ENCODE measurements around the gene MISP3. TPM values are rescaled to one million over a fixed set of nuclear protein-coding genes. Genes with fewer than 3 reads are reported as not detected.

MISP3 gene
- total and polyA plus RNA-seq, 9 of the 15 experiments (the other 6 are each of a cell fraction or from before 2014, with no cell fraction given) = 0.25 to 5.6 (median 1.6) TPM

DNA sequence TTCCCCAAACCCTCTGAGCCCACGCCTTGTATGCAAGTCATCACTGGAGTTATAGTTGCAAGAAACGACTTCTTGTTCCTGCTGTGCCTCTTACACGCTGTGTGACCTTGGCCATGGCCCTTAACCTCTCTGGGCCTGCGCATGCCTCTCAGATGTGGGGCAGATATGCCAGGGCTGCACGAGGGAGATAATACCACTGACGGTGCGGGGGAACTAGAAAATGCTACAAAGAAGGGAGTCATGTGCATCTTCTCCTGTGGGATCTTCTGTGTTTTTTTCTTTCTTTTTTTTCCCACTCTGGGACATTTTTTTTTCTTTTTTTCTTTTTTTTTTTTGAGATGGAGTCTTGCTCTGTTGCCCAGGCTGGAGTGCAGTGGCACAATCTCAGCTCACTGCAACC is 22.3 kb downstream of the MISP3 start (continued):
- peak; percentile 74 for TF ChIP-seq CBFA2T3 (IDR thresholded peaks at IDR 0.05)
- TF ChIP-seq, protein P1, sequence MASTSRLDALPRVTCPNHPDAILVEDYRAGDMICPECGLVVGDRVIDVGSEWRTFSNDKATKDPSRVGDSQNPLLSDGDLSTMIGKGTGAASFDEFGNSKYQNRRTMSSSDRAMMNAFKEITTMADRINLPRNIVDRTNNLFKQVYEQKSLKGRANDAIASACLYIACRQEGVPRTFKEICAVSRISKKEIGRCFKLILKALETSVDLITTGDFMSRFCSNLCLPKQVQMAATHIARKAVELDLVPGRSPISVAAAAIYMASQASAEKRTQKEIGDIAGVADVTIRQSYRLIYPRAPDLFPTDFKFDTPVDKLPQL (IDR thresholded peaks at IDR 0.05; ENCODE audit: extremely low read depth, insufficient read length) = no peak
- TF ChIP-seq MYBL2 (IDR thresholded peaks at IDR 0.05; ENCODE audit: low read depth) = no peak
- TF ChIP-seq MYBL2 (CRISPR knock-in tag; IDR thresholded peaks at IDR 0.05; ENCODE audit: borderline replicate concordance) = no peak
- TF ChIP-seq GATA2 (CRISPR knock-in tag; IDR thresholded peaks at IDR 0.05) = no peak; the same call in 1 of the 2 replicates
- TF ChIP-seq MEF2A (IDR thresholded peaks at IDR 0.05; ENCODE audit: control insufficient read depth, low read depth, low read length) = no peak
- no peak for TF ChIP-seq RBM22 (IDR thresholded peaks at IDR 0.05; ENCODE audit: low read depth, low read length, poor library complexity, severe bottlenecking)
- TF ChIP-seq STAT5A (IDR thresholded peaks at IDR 0.05; ENCODE audit: borderline replicate concordance, low read length) = no peak
- TF ChIP-seq DDX20 (tag; IDR thresholded peaks at IDR 0.05; ENCODE audit: low read depth) = no peak
- TF ChIP-seq RBM25 (IDR thresholded peaks at IDR 0.05; ENCODE audit: low read depth, low read length, severe bottlenecking) = peak; percentile 98
- TF ChIP-seq, protein P2, sequence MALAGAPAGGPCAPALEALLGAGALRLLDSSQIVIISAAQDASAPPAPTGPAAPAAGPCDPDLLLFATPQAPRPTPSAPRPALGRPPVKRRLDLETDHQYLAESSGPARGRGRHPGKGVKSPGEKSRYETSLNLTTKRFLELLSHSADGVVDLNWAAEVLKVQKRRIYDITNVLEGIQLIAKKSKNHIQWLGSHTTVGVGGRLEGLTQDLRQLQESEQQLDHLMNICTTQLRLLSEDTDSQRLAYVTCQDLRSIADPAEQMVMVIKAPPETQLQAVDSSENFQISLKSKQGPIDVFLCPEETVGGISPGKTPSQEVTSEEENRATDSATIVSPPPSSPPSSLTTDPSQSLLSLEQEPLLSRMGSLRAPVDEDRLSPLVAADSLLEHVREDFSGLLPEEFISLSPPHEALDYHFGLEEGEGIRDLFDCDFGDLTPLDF (CRISPR knock-in tag; IDR thresholded peaks at IDR 0.05) = no peak
- TF ChIP-seq, protein P3, sequence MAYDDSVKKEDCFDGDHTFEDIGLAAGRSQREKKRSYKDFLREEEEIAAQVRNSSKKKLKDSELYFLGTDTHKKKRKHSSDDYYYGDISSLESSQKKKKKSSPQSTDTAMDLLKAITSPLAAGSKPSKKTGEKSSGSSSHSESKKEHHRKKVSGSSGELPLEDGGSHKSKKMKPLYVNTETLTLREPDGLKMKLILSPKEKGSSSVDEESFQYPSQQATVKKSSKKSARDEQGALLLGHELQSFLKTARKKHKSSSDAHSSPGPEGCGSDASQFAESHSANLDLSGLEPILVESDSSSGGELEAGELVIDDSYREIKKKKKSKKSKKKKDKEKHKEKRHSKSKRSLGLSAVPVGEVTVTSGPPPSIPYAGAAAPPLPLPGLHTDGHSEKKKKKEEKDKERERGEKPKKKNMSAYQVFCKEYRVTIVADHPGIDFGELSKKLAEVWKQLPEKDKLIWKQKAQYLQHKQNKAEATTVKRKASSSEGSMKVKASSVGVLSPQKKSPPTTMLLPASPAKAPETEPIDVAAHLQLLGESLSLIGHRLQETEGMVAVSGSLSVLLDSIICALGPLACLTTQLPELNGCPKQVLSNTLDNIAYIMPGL (CRISPR knock-in tag; IDR thresholded peaks at IDR 0.05) = no peak
- TF ChIP-seq TCF7 (IDR thresholded peaks at IDR 0.05; ENCODE audit: borderline replicate concordance) = no peak
- peak; percentile 90 to 92 for TF ChIP-seq KDM1A (IDR thresholded peaks at IDR 0.05)
- no peak for TF ChIP-seq ESRRA (IDR thresholded peaks at IDR 0.05; ENCODE audit: borderline replicate concordance, low read depth)
- TF ChIP-seq, protein P4, sequence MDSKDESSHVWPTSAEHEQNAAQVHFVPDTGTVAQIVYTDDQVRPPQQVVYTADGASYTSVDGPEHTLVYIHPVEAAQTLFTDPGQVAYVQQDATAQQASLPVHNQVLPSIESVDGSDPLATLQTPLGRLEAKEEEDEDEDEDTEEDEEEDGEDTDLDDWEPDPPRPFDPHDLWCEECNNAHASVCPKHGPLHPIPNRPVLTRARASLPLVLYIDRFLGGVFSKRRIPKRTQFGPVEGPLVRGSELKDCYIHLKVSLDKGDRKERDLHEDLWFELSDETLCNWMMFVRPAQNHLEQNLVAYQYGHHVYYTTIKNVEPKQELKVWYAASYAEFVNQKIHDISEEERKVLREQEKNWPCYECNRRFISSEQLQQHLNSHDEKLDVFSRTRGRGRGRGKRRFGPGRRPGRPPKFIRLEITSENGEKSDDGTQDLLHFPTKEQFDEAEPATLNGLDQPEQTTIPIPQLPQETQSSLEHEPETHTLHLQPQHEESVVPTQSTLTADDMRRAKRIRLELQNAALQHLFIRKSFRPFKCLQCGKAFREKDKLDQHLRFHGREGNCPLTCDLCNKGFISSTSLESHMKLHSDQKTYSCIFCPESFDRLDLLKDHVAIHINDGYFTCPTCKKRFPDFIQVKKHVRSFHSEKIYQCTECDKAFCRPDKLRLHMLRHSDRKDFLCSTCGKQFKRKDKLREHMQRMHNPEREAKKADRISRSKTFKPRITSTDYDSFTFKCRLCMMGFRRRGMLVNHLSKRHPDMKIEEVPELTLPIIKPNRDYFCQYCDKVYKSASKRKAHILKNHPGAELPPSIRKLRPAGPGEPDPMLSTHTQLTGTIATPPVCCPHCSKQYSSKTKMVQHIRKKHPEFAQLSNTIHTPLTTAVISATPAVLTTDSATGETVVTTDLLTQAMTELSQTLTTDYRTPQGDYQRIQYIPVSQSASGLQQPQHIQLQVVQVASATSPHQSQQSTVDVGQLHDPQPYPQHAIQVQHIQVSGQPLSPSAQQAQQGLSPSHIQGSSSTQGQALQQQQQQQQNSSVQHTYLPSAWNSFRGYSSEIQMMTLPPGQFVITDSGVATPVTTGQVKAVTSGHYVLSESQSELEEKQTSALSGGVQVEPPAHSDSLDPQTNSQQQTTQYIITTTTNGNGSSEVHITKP (IDR thresholded peaks at IDR 0.05; ENCODE audit: partially characterized antibody) = no peak
- TF ChIP-seq HMGN3 (IDR thresholded peaks at IDR 0.05; ENCODE audit: borderline replicate concordance, extremely low read depth, insufficient read length, low read depth, low read length) = no peak
- TF ChIP-seq ZNF212 (CRISPR knock-in tag; IDR thresholded peaks at IDR 0.05) = no peak
- TF ChIP-seq TAF9B (IDR thresholded peaks at IDR 0.05; ENCODE audit: partially characterized antibody) = no peak
- peak; percentile 94; the same call in 1 of the 2 replicates for TF ChIP-seq CBX1 (IDR thresholded peaks at IDR 0.05; ENCODE audit: low read depth)
- no peak for TF ChIP-seq MEF2D (tag; conservative IDR thresholded peaks at IDR 0.05; ENCODE audit: low read depth)
